CD4-positive, CD25-positive, alpha-beta regulatory T cell (primary cell): ENCODE data around the gene ABLIM3. TPM values are rescaled to one million over a fixed set of nuclear protein-coding genes. Genes with fewer than 3 reads are reported as not detected.

Source experiments
- ATAC-seq, 2 donors: fragments of 150-1000 bp; cut with Tn5 transposase; one replicate each; pipeline ENCODE4 v1.10.0; 2021; ENCODE audit warnings: low read depth in 2 of 2, moderate number of reproducible peaks in 2 of 2, moderate library complexity in 1 of 2
- DNase-seq, 3 donors: peaks; one replicate each; pipeline versions ENCODE4 v3.0.0 to v3.0.0-alpha.2; 2012 to 2022; ENCODE audit warnings: mixed read lengths in 1 of 3
- H3K27ac ChIP-seq: one replicate; pipeline ENCODE4 v1.7.0; 2013; ENCODE audit warnings: mild to moderate bottlenecking, low read length; ENCODE audit not compliant: insufficient read depth, poor library complexity, severe bottlenecking
- H3K27me3 ChIP-seq: one replicate; pipeline ENCODE4 v1.7.0; 2013; ENCODE audit warnings: low read length; ENCODE audit not compliant: control insufficient read depth, insufficient read depth
- H3K36me3 ChIP-seq: one replicate; pipeline ENCODE4 v1.7.0; 2013; ENCODE audit warnings: mild to moderate bottlenecking, low read length, moderate library complexity; ENCODE audit not compliant: control insufficient read depth, insufficient read depth
- H3K4me1 ChIP-seq: 2 replicates; pipeline ENCODE4 v1.7.0; 2013; ENCODE audit warnings: mild to moderate bottlenecking, low read length; ENCODE audit not compliant: insufficient read depth, control insufficient read depth, poor library complexity, severe bottlenecking
- H3K4me3 ChIP-seq: one replicate; pipeline ENCODE4 v1.7.0; 2013; ENCODE audit warnings: low read depth, mild to moderate bottlenecking, low read length, moderate library complexity
- H3K9me3 ChIP-seq, 2 experiments: 1 replicate in 1 of 2; 2 replicates in 1 of 2; pipeline ENCODE4 v1.7.0; 2013; ENCODE audit warnings: low read length in 2 of 2, mild to moderate bottlenecking in 1 of 2, moderate library complexity in 1 of 2; ENCODE audit not compliant: control insufficient read depth in 2 of 2
- H3K27ac Mint-ChIP-seq, 3 donors: one replicate each; pipeline ENCODE4 v1.8.0; 2020 to 2022; ENCODE audit warnings: mild to moderate bottlenecking in 3 of 3, mixed read lengths in 3 of 3, moderate library complexity in 2 of 3
- H3K27me3 Mint-ChIP-seq: one replicate; pipeline ENCODE4 v1.8.0; 2022; ENCODE audit warnings: mild to moderate bottlenecking, mixed read lengths
- H3K36me3 Mint-ChIP-seq: one replicate; pipeline ENCODE4 v1.8.0; 2020; ENCODE audit warnings: mixed read lengths
- H3K4me1 Mint-ChIP-seq, 4 donors: one replicate each; pipeline ENCODE4 v1.8.0; 2020 to 2022; ENCODE audit warnings: mixed read lengths in 4 of 4, mild to moderate bottlenecking in 1 of 4
- H3K4me3 Mint-ChIP-seq, 4 donors: one replicate each; pipeline ENCODE4 v1.8.0; 2020 to 2022; ENCODE audit warnings: mild to moderate bottlenecking in 4 of 4, mixed read lengths in 4 of 4, moderate library complexity in 3 of 4
- H3K9me3 Mint-ChIP-seq, 7 donors: one replicate each; pipeline ENCODE4 v1.8.0; 2020 to 2022; ENCODE audit warnings: mixed read lengths in 7 of 7, mild to moderate bottlenecking in 3 of 7, moderate library complexity in 2 of 7
- polyA plus RNA-seq, 4 donors: library from polyadenylated mRNA; unstranded; fragments of 300-500 nt; fragmentation: Illumina TruSeq; gene quantifications; one replicate each; pipeline ENCODE4 v1.2.3, GENCODE V29; 2021
- total RNA-seq: library from RNA; stranded (reverse); gene quantifications from one replicate; pipeline ENCODE4 v1.2.3, GENCODE V29; 2022

ABLIM3 gene
- total and polyA plus RNA-seq, 5 donors from 2014 or later: 0.29 to 1.8 (median 0.44) TPM; not detected in 2

DNA sequence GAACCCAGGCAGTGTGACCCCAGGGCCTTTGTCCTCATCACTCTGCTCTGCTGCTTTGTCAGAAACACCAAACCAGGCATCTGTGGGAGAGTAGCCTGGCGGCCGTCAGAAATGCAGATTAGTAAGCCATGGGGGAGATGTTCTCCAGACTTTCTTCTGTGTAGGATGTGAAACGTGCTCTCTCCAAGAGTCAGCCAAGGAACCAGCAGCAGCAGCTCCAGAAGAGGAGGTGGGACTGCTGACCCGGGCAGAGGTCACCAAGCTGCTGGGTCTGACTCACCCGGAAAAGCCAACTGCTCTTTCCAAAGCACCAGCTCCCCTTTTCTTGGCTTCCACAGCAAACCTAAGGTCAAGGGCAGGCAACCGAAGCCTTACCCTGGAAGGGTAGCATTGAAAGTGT is 14.4 kb upstream of the ABLIM3 start:
- Mint-ChIP-seq H3K36me3 (no peaks in the 10 kb centered on the region), H3K4me3 (no peak overlapping the region), H3K4me1 (no peaks in the 10 kb centered on the region), H3K27me3 (peaks cover 15% of the 10 kb centered on the region), H3K27ac (no peak overlapping the region), H3K9me3 (peaks cover 0 to 1% (median 0%) of the 10 kb centered on the region in 7 donors)
- Histone ChIP-seq H3K4me1 (no peaks in the 10 kb centered on the region), H3K4me3 (no peak overlapping the region), H3K27me3 (no peaks in the 10 kb centered on the region), H3K27ac (no peak overlapping the region), H3K9me3 (no peaks in the 10 kb centered on the region), H3K36me3 (no peaks in the 10 kb centered on the region)
- DNase-seq (no peak), ATAC-seq (no peak)

DNA sequence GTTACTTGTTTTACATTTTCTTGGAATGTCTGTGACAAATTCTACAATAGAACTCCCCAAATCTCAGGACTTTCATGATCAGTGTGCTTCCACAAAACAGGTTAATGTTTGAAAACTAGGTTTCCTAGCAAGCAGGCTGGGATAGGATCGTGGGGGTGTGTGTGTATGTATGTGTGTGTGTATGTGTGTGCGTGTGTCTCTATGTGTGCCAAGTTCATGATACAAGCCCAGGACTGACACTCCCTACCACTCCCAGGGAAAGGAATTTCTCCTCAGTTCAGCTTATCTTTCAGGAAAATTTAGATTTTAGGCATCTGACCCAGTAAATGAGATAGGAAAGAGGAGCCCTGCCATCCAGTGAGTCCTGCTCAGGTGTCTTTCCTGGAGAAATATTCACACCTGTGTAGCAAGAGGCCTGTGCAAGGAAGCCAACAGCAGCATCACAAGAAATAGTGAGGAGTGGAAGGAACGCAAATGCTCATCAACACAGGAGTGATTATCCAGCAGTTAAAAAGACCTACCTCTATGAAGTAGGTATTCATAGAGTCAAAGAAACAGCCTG is 13.8 kb upstream of the ABLIM3 start:
- H3K36me3 ChIP-seq: no peaks in the 10 kb centered on the region
- H3K4me1 Mint-ChIP-seq: no peaks in the 10 kb centered on the region
- H3K4me3 Mint-ChIP-seq: no peak overlapping the region
- H3K9me3 Mint-ChIP-seq: peaks cover 0 to 1% (median 0%) of the 10 kb centered on the region in 7 donors
- DNase-seq (no peak), ATAC-seq (no peak)
- no peak overlapping the region for H3K4me3 ChIP-seq
- no peaks in the 10 kb centered on the region for H3K9me3 ChIP-seq
- peaks cover 15% of the 10 kb centered on the region for H3K27me3 Mint-ChIP-seq
- peak overlapping the region in 1 of 3 donors; percentile 65 for H3K27ac Mint-ChIP-seq
- no peaks in the 10 kb centered on the region for H3K27me3 ChIP-seq
- no peaks in the 10 kb centered on the region for H3K36me3 Mint-ChIP-seq
- H3K27ac ChIP-seq: no peak overlapping the region
- H3K4me1 ChIP-seq: no peaks in the 10 kb centered on the region

DNA sequence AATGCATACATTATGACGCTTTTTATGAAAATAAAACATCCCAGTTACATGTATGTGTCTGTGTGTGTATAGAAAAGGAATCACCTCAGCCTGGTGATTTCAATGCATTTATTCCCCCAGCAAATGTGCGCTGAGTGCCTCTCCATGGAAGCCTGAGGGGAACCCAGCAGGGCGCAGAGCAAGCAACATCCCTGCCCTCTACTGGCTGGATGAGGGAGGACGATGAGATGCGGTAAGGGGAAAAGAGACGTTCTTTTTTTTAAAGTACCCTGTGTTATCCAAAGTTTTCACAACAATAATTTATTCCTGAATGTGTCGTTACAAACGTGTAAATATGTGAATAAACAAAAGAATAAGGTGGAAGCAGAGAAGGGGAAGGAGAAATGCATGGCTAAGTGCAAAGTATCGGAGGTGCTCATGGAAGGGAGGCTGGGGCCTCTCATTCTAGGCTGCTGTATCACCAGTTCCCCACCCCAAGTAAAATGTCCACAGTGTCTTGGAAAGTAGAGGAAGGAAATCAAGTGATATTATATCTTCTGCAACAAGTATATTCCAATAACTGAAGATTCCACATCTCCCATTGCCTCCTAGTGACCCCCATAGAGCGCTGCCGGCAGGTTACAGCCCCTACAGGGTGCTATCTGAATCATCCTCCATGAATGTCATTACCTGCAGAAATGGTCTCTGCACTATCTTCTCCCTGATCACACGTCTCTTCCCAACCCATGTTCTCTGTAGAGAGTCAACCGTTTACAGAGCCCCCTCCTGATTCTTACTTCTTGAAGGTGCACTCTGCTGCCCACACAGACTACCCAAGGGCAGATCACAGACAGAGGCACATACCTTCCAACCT is 13.0 kb upstream of the ABLIM3 start:
- Histone ChIP-seq H3K36me3 (no peaks in the 10 kb centered on the region), H3K4me3 (no peak overlapping the region), H3K27ac (no peak overlapping the region), H3K9me3 (no peaks in the 10 kb centered on the region), H3K27me3 (no peaks in the 10 kb centered on the region), H3K4me1 (no peaks in the 10 kb centered on the region)
- ATAC-seq (no peak), DNase-seq (no peak)
- Mint-ChIP-seq H3K4me1 (no peaks in the 10 kb centered on the region), H3K27me3 (peaks cover 21% of the 10 kb centered on the region), H3K36me3 (no peaks in the 10 kb centered on the region), H3K9me3 (peaks cover 0 to 1% (median 0%) of the 10 kb centered on the region in 7 donors), H3K4me3 (no peak overlapping the region), H3K27ac (no peak overlapping the region)

DNA sequence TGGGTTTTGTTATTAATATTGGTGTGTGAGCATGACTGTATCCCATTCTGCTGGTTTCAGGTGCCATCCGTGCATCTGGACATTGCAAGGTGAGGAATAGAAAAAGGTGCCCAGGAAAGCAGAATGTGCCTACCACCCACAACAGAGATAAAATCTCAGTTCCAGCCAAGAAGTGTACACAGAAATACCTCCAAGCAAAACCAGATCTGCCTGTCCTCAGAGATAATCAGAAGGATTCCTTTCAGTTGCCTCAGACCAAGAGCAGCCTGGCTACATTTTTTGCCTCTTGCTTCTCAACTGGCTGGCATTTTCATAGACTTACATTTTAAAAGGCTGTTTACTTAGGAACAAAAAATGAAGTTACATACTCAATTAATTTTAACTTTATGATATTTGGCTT is 12.1 kb upstream of the ABLIM3 start:
- Histone ChIP-seq H3K27ac (no peak overlapping the region), H3K36me3 (no peaks in the 10 kb centered on the region), H3K4me3 (no peak overlapping the region), H3K9me3 (no peaks in the 10 kb centered on the region), H3K4me1 (no peaks in the 10 kb centered on the region), H3K27me3 (no peaks in the 10 kb centered on the region)
- no peaks in the 10 kb centered on the region for H3K36me3 Mint-ChIP-seq
- H3K4me3 Mint-ChIP-seq: no peak overlapping the region
- H3K4me1 Mint-ChIP-seq: no peaks in the 10 kb centered on the region
- no peak overlapping the region for H3K27ac Mint-ChIP-seq
- H3K9me3 Mint-ChIP-seq: peaks cover 0 to 1% (median 0%) of the 10 kb centered on the region in 7 donors
- H3K27me3 Mint-ChIP-seq: peaks cover 23% of the 10 kb centered on the region
- ATAC-seq: no peak
- no peak for DNase-seq

DNA sequence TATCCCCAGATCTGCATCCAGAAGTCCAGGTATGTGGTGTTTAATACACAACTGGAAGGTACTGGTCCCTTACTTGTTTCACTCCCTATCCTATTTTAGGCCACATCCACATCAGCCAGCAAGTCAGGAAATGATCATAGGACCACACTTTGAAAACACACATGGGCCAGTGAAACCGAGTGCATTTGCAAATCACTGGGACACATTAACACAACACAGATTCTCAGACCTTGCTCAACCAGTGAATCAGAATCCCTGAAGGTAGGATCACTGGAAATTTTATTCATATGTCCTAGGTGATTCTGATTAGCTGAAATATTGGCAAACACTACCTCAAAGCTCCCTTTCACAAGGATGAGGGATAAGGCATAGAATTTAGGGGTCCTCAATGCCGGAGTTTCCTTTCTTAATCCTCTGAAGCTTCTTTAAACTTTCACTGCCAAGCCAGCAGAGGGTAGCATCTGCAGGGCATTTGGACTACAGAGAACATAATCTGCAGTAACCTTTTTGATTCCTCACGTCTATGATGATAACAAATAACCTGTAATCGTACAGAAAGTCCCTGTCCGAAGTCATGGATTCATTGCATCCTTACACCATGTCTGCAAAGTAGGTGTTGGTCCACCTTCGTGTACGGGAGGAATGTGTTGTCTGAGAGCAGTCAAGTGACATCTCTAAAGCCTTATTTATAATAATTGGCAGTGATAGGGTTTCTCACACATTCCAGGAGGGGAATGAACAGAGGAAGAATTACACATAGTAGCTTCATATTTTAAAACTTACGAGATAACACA is 11.0 kb upstream of the ABLIM3 start:
- H3K36me3 Mint-ChIP-seq: no peaks in the 10 kb centered on the region
- Histone ChIP-seq H3K27me3 (peaks cover 1% of the 10 kb centered on the region), H3K4me3 (no peak overlapping the region), H3K4me1 (no peaks in the 10 kb centered on the region), H3K27ac (no peak overlapping the region), H3K36me3 (no peaks in the 10 kb centered on the region), H3K9me3 (no peaks in the 10 kb centered on the region)
- no peak overlapping the region for H3K4me3 Mint-ChIP-seq
- DNase-seq: no peak
- no peak for ATAC-seq
- no peak overlapping the region for H3K27ac Mint-ChIP-seq
- H3K27me3 Mint-ChIP-seq: peaks cover 18% of the 10 kb centered on the region
- no peaks in the 10 kb centered on the region for H3K9me3 Mint-ChIP-seq
- H3K4me1 Mint-ChIP-seq: no peaks in the 10 kb centered on the region

DNA sequence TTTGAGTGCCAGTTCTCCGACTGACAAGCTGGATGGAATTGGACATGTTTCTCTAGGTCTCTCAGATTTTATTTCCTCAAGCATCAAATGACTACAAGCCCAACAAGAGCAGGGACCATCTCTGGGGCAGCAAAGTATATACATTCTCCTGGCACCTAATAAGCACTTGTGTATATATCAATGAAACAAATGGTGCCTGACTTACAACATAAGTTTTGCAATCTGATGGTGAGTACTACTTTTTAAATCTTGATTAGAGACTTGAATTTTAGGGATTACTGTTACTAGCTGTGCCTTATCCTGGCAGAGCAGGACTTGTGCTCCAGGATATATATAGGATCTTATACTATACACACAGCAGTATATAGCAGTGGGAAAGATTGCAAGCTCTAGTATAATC is 8.8 kb upstream of the ABLIM3 start:
- Mint-ChIP-seq H3K27me3 (peaks cover 28% of the 10 kb centered on the region), H3K27ac (no peak overlapping the region)
- no peak for ATAC-seq

DNA sequence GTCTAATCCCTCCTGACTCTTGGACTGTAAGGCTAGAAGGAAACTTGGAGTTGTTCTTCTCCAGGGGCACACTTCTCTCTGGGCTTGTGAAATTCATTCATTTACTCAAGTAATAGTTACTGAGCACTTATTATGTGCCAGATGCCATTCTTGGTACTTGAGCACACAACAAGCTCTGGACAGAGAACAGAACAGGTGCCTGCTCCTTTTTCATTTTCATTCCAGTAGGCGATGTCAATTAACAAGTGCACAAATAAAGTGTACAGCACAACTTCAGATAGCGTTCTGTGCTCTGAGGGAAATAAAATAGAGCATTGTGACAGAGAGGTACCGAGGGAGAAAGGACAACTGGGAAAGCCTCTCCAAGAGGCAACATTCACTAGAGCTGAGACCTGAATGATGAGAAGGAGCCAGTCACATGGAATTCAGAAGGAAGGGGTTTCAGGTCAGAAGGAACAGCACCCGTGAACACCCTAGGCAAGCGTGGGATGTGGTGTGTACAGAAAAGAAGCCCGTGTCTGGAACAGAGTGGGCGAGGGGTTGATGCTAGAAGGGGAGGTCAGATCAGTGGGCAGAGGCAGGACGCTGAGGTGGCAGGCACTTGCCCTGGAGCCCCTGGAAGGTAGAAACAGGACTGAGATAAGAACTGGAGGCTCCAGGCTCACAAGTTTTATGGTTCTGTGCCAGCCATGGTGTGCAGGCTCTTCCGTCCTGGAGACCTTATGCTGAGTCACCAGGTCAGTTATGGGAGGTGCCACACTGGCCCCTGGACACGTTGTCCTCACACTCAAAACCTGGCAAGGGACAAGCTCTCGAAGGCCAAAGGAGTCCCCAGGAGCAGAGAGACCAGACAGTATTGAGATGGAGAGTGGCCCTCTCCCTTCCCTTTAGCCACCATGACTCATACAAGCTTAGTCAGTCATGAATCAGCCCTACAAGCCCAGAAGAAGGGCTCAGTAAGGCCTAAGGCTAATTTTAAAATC is 7.2 kb upstream of the ABLIM3 start:
- no peaks in the 10 kb centered on the region for H3K36me3 ChIP-seq
- no peak overlapping the region for H3K27ac Mint-ChIP-seq
- H3K27me3 Mint-ChIP-seq: peaks cover 23% of the 10 kb centered on the region
- peaks cover 14% of the 10 kb centered on the region for H3K27me3 ChIP-seq
- H3K9me3 ChIP-seq: no peaks in the 10 kb centered on the region
- no peak for DNase-seq
- no peak for ATAC-seq
- H3K4me1 Mint-ChIP-seq: no peaks in the 10 kb centered on the region
- H3K9me3 Mint-ChIP-seq: no peaks in the 10 kb centered on the region
- no peak overlapping the region for H3K27ac ChIP-seq
- H3K4me1 ChIP-seq: no peaks in the 10 kb centered on the region
- no peaks in the 10 kb centered on the region for H3K36me3 Mint-ChIP-seq
- no peak overlapping the region for H3K4me3 Mint-ChIP-seq
- H3K4me3 ChIP-seq: no peak overlapping the region

More for the DNA sequence above, 8.8 kb upstream of the ABLIM3 start:
- Histone ChIP-seq H3K4me1 (no peaks in the 10 kb centered on the region), H3K27ac (no peak overlapping the region), H3K27me3 (peaks cover 14% of the 10 kb centered on the region), H3K9me3 (no peaks in the 10 kb centered on the region), H3K4me3 (no peak overlapping the region), H3K36me3 (no peaks in the 10 kb centered on the region)
- Mint-ChIP-seq H3K4me3 (no peak overlapping the region), H3K4me1 (no peaks in the 10 kb centered on the region), H3K9me3 (no peaks in the 10 kb centered on the region), H3K36me3 (no peaks in the 10 kb centered on the region)
- DNase-seq: no peak
